ENCODE results near the gene KRTAP10-9.
"Not testable (repeated sequence)": the region's sequence is repeated elsewhere in the genome, so short reads cannot be mapped to it uniquely, and the experiment has no call there.

Gene KRTAP10-9

GRCh38 chr21:44636209-44637017, 9.5 kb downstream of the KRTAP10-9 start:
- Histone ChIP-seq H3K4me3 (no peak overlapping the region), H3K27ac (no peak overlapping the region)

DNA sequence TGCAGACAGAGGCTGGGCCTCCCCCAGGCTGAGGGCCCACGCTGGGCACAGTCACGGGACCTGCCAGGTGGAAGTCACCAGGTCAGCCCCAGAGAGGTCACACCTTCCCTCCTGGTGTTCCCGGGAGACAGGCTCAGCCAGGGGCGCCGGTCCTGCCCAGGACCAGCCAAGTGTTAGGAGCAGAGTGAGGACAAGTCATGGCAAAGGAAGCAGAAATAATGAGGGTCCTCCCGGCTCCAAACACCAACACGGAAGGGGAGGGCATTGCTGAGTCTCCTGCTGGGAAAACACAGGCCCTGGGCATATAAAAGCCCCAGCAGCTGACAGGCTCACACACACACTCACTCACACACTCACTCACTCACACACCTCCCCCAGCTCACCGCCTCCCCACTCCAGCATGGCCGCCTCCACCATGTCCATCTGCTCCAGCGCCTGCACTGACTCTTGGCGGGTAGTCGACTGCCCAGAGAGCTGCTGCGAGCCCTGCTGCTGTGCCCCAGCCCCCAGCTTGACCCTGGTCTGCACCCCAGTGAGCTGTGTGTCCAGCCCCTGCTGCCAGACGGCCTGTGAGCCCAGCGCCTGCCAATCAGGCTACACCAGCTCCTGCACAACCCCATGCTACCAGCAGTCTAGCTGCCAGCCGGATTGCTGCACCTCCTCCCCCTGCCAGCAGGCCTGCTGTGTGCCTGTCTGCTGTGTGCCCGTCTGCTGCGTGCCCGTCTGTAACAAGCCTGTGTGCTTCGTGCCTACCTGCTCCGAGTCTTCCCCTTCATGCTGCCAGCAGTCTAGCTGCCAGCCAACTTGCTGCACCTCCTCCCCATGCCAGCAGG, 10.3 kb downstream of the KRTAP10-9 start, which contains the start of gene KRTAP10-10:
TSS of gene KRTAP10-10 (plus strand) at position 339 of the 833 bp plus-strand sequence. CDS start at position 401, 62 bp downstream.
- no peak within 1 kb of the TSS for H3K4me3 ChIP-seq
- H3K27ac ChIP-seq, result no peak within 1 kb of the TSS

DNA sequence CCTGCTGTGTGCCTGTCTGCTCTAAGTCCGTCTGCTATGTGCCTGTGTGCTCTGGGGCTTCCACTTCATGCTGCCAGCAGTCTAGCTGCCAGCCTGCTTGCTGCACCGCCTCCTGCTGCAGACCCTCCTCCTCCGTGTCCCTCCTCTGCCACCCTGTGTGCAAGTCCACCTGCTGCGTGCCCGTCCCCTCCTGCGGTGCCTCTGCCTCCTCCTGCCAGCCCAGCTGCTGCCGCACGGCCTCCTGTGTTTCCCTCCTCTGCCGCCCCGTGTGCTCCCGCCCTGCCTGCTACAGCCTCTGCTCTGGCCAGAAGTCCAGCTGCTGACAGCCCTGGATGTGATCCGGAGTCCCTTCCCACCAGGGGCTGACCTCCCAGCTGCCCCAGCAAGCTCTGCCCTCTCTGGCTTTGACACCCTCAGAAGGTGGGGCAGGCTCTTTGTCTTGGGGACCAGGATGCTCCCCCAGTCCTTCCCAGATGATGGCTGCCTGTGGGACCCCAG, 11.0 kb downstream of the KRTAP10-9 start:
- not testable (repeated sequence) for H3K27ac ChIP-seq, H3K4me3 ChIP-seq

GRCh38 chr21:44638506-44639330, 11.8 kb downstream of the KRTAP10-9 start:
- H3K4me3 ChIP-seq, H3K27ac ChIP-seq: not testable (repeated sequence)

GRCh38 chr21:44639331-44639655, 12.4 kb downstream of the KRTAP10-9 start:
- H3K4me3 ChIP-seq, result no peak overlapping the region

DNA sequence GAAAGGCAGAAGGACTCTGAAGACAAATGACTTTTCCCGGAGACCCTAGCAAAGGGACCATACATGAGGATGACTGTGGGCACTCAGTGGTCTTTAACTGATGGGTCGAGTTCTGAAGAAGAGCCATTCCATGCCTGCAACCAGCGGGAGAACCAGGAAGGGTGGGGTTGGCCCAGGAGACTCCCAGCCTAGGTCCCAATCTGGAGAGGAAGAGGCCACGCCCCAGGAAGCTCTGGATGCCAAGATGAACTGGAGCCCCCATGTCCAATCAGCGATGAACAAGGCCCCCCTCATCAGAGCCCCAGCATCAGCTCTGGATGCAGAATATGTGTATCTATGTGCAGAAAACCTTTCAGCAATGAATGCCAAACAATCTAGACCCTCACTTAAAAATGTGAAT, 13.9 kb downstream of the KRTAP10-9 start:
- Histone ChIP-seq H3K4me3 (no peak overlapping the region), H3K27ac (no peak overlapping the region)

More at GRCh38 chr21:44639331-44639655, 12.4 kb downstream of the KRTAP10-9 start:
- no peak overlapping the region for H3K27ac ChIP-seq

- Histone ChIP-seq H3K4me3 (no peak overlapping the region), H3K27ac (no peak overlapping the region)
These were observed 16.9 kb downstream of the KRTAP10-9 start for GRCh38 chr21:44643741-44644310.

DNA sequence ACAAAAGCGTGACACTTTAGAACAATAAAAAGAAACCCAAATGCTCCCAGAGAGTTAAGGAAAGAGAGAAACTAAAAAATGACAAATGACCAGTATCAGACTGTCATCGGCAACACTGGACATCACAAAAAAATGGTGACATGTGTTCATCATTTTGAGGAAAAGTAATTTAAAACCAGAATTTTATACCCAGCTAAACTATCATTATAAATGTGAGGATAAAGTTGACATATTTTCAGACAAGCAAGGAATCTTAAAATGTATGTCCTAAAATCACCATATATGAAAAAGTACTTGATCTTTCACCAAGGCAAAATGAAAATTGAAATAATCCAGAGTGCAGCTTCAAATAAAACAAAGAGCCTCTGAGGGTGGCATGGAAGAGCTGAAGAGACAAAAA, 18.0 kb downstream of the KRTAP10-9 start:
- no peak overlapping the region for H3K4me3 ChIP-seq

GRCh38 chr21:44646366-44647221, 19.7 kb downstream of the KRTAP10-9 start, which contains the start of gene KRTAP10-11:
Gene KRTAP10-11, plus strand, starts transcription at chr21:44646414. Its CDS starts 45 bp downstream, at chr21:44646459.
- H3K4me3 ChIP-seq, H3K27ac ChIP-seq: not testable (repeated sequence)

More for the DNA sequence above, 18.0 kb downstream of the KRTAP10-9 start:
- no peak overlapping the region for H3K27ac ChIP-seq

GRCh38 chr21:44647222-44647552, 20.3 kb downstream of the KRTAP10-9 start:
- H3K27ac ChIP-seq, result no peak overlapping the region
- no peak overlapping the region for H3K4me3 ChIP-seq

DNA sequence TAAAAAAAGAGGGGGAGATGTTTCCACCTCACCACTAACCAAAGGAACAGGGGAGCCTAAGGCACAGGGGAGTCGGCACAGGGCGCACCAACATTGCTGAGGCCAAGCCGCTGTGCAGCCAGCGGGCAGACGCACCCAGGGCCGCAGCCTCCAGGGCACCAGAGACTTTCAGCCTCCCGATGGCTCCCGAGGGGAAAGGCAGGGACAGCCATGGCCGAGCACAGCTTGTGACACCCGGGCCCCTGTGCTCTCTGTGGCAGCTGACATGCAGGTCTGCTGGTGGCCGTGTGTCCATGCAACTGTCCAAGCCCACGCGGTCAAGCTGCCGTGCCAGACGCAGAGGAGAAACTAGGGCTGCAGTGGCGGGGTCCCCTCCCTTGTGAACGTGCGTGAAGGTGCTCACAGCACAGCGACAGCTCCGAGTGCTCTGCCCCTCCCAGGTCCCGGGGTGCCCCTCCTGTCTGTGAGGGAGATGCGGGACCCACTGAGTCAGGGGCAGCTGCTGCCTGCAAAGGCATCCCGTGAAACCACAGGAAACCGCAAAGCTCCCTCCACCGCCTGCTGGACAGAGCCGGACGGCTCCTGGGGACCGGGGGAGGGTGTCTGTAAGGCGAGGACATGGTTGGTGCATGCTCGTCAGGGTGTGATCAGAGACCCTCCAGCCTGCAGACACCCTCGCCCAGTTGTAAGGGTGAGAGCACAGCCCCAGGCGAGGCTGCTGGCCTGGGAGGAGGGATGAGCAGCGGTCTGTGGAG, 21.8 kb downstream of the KRTAP10-9 start:
- H3K27ac ChIP-seq, result no peak overlapping the region
- no peak overlapping the region for H3K4me3 ChIP-seq

- no peak overlapping the region for H3K4me3 ChIP-seq
- no peak overlapping the region for H3K27ac ChIP-seq
These were observed 22.7 kb downstream of the KRTAP10-9 start for GRCh38 chr21:44649521-44650100.

- Histone ChIP-seq H3K27ac (no peak overlapping the region), H3K4me3 (no peak overlapping the region)
These were observed 23.5 kb downstream of the KRTAP10-9 start for GRCh38 chr21:44650265-44650972.

DNA sequence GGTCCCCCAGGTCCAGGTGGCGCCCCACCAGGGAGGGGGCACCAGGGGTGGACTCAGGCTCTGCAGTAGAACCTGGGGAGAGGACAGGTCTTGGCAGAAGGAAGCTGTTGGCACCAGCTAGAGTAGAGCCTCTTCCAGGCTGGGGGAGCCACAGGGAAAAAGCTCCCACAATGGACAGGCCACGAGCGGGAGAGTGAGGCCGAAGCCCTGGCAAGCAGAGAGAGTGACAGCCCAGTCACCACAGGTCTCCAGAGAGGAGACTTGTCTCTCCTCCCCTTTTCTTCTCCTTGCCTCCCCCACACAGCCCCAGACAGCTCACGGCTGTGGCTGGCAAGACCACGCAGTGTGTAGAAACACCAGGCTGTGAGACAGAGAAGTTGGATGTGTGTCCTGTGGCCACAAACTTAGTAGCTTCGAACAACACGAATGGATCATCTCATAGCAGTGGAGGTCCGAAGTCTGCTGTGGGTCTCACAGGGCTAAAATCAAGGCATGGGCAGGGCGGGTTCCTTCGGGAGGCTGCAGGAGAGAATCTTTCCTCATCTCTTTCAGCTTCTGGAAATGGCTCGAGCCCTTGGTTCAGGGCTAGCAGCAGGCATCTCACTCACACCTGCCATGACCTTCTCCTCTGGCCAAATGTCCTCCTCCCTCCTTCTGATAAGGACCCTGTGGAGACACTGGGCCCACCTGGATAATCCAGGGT, 24.2 kb downstream of the KRTAP10-9 start:
- no peak overlapping the region for H3K4me3 ChIP-seq
- no peak overlapping the region for H3K27ac ChIP-seq

GRCh38 chr21:44653123-44653522, 26.2 kb downstream of the KRTAP10-9 start:
- Histone ChIP-seq H3K4me3 (no peak overlapping the region), H3K27ac (no peak overlapping the region)
